Measurements from ENCODE around the gene GABBR2. TPM values are rescaled to one million over a fixed set of nuclear protein-coding genes. Genes with fewer than 3 reads are reported as not detected.

The GABBR2 gene
- polyA plus RNA-seq, 4 donors: 0.09 to 1.4 (median 0.71) TPM; not detected in 1

- WGBS, 3 donors: 57 to 77% (median 75%) methylated on average over 6 of the region's 6 CpGs
- FAIRE-seq: no peak
- H3K27ac ChIP-seq (ENCODE audit: low read depth in 1 of 3, low read length in 2 of 3): no peak overlapping the region
- no peaks in the 10 kb centered on the region for H3K4me1 ChIP-seq (ENCODE audit: control insufficient read depth in 3 of 3, insufficient read depth in 2 of 3, low read depth in 1 of 3, low read length in 2 of 3)
- DNase-seq: no peak
- no peaks in the 10 kb centered on the region for H3K36me3 ChIP-seq (ENCODE audit: control insufficient read depth in 3 of 3, insufficient read depth in 2 of 3, low read depth in 1 of 3, low read length in 3 of 3)
- H3K4me3 ChIP-seq (ENCODE audit: low read depth in 1 of 3, low read length in 3 of 3): no peak overlapping the region
- peaks cover 0 to 3% (median 0%) of the 10 kb centered on the region in 3 donors for H3K27me3 ChIP-seq (ENCODE audit: control insufficient read depth in 3 of 3, insufficient read depth in 3 of 3, low read length in 3 of 3)
- H3K9me3 ChIP-seq (ENCODE audit: control insufficient read depth in 2 of 2, insufficient read depth in 1 of 2, low read depth in 1 of 2, low read length in 1 of 2): peaks cover 0 to 16% of the 10 kb centered on the region in 2 donors
Measured at GRCh38 chr9:98363644-98364043, 345.1 kb downstream of the GABBR2 start.

DNA sequence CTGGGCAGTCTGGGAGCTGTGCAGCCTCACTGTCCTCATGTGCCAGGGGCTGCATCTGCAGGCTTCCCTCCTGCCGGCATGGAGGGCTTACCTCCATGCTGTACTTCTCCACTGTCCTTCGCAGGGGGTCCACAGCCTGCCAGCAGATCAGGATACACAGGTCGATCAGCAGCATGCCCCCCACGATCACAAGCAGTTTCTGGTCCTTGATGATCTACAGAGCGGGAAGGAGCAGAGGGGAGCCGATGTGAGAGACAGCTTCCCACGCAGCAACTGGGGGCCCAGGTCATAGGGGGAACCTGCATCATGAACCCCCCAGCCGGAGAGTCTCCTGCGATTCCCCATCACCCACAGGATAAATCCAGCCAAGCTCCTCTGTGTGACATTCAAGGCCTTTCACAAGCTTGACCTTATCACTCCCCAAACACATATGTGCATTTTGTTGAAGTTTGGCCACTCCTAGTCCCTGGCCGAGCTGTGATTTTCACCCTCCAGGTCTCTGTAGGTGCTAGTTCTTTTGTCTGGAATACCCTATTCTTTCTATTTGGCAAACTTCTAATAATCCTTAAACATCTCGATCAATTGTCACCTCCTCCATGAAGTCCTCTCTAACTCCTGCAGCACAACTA lies 346.0 kb downstream of the GABBR2 start:
- H3K36me3 ChIP-seq (ENCODE audit: control insufficient read depth in 3 of 3, insufficient read depth in 2 of 3, low read depth in 1 of 3, low read length in 3 of 3): no peaks in the 10 kb centered on the region
- no peak overlapping the region for H3K4me3 ChIP-seq (ENCODE audit: low read depth in 1 of 3, low read length in 3 of 3)
- FAIRE-seq: no peak
- H3K4me1 ChIP-seq (ENCODE audit: control insufficient read depth in 3 of 3, insufficient read depth in 2 of 3, low read depth in 1 of 3, low read length in 2 of 3): no peaks in the 10 kb centered on the region
- H3K9me3 ChIP-seq (ENCODE audit: control insufficient read depth in 2 of 2, insufficient read depth in 1 of 2, low read depth in 1 of 2, low read length in 1 of 2): peaks cover 0 to 16% of the 10 kb centered on the region in 2 donors
- no peak for DNase-seq
- 83 to 88% (median 87%) methylated on average over 11 of the region's 11 CpGs for WGBS, 3 donors
- no peak overlapping the region for H3K27ac ChIP-seq (ENCODE audit: low read depth in 1 of 3, low read length in 2 of 3)
- peaks cover 0 to 3% (median 0%) of the 10 kb centered on the region in 3 donors for H3K27me3 ChIP-seq (ENCODE audit: control insufficient read depth in 3 of 3, insufficient read depth in 3 of 3, low read length in 3 of 3)

- H3K9me3 ChIP-seq (ENCODE audit: control insufficient read depth in 2 of 2, insufficient read depth in 1 of 2, low read depth in 1 of 2, low read length in 1 of 2): peaks cover 0 to 16% of the 10 kb centered on the region in 2 donors
- no peaks in the 10 kb centered on the region for H3K36me3 ChIP-seq (ENCODE audit: control insufficient read depth in 3 of 3, insufficient read depth in 2 of 3, low read depth in 1 of 3, low read length in 3 of 3)
- DNase-seq (no peak), FAIRE-seq (no peak)
- no peak overlapping the region for H3K4me3 ChIP-seq (ENCODE audit: low read depth in 1 of 3, low read length in 3 of 3)
- H3K27me3 ChIP-seq (ENCODE audit: control insufficient read depth in 3 of 3, insufficient read depth in 3 of 3, low read length in 3 of 3): peaks cover 0 to 3% (median 0%) of the 10 kb centered on the region in 3 donors
- H3K27ac ChIP-seq (ENCODE audit: low read depth in 1 of 3, low read length in 2 of 3): no peak overlapping the region
- WGBS, 3 donors: 48 to 66% (median 61%) methylated on average over 3 of the region's 3 CpGs
- H3K4me1 ChIP-seq (ENCODE audit: control insufficient read depth in 3 of 3, insufficient read depth in 2 of 3, low read depth in 1 of 3, low read length in 2 of 3): no peaks in the 10 kb centered on the region
Measured at GRCh38 chr9:98361645-98362044, 347.1 kb downstream of the GABBR2 start.

GRCh38 chr9:98360176-98360708 lies 348.5 kb downstream of the GABBR2 start:
- DNase-seq (no peak), FAIRE-seq (no peak)
- Histone ChIP-seq H3K27me3 (ENCODE audit: control insufficient read depth in 3 of 3, insufficient read depth in 3 of 3, low read length in 3 of 3) (peaks cover 0 to 3% (median 0%) of the 10 kb centered on the region in 3 donors), H3K4me3 (ENCODE audit: low read depth in 1 of 3, low read length in 3 of 3) (no peak overlapping the region), H3K4me1 (ENCODE audit: control insufficient read depth in 3 of 3, insufficient read depth in 2 of 3, low read depth in 1 of 3, low read length in 2 of 3) (no peaks in the 10 kb centered on the region), H3K36me3 (ENCODE audit: control insufficient read depth in 3 of 3, insufficient read depth in 2 of 3, low read depth in 1 of 3, low read length in 3 of 3) (no peaks in the 10 kb centered on the region), H3K9me3 (ENCODE audit: control insufficient read depth in 2 of 2, insufficient read depth in 1 of 2, low read depth in 1 of 2, low read length in 1 of 2) (peaks cover 0 to 2% of the 10 kb centered on the region in 2 donors), H3K27ac (ENCODE audit: low read depth in 1 of 3, low read length in 2 of 3) (no peak overlapping the region)
- WGBS, 3 donors: 31 to 40% (median 33%) methylated on average over 2 of the region's 2 CpGs

- H3K9me3 ChIP-seq (ENCODE audit: control insufficient read depth in 2 of 2, insufficient read depth in 1 of 2, low read depth in 1 of 2, low read length in 1 of 2): no peaks in the 10 kb centered on the region
- H3K4me1 ChIP-seq (ENCODE audit: control insufficient read depth in 3 of 3, insufficient read depth in 2 of 3, low read depth in 1 of 3, low read length in 2 of 3): no peaks in the 10 kb centered on the region
- 75 to 80% (median 77%) methylated on average over 8 of the region's 8 CpGs for WGBS, 3 donors
- H3K27ac ChIP-seq (ENCODE audit: low read depth in 1 of 3, low read length in 2 of 3): no peak overlapping the region
- peaks cover 0 to 3% (median 0%) of the 10 kb centered on the region in 3 donors for H3K27me3 ChIP-seq (ENCODE audit: control insufficient read depth in 3 of 3, insufficient read depth in 3 of 3, low read length in 3 of 3)
- FAIRE-seq (no peak), DNase-seq (no peak)
- no peak overlapping the region for H3K4me3 ChIP-seq (ENCODE audit: low read depth in 1 of 3, low read length in 3 of 3)
- H3K36me3 ChIP-seq (ENCODE audit: control insufficient read depth in 3 of 3, insufficient read depth in 2 of 3, low read depth in 1 of 3, low read length in 3 of 3): no peaks in the 10 kb centered on the region
Measured at GRCh38 chr9:98359569-98359968, 349.2 kb downstream of the GABBR2 start.

GRCh38 chr9:98357921-98358535 lies 350.7 kb downstream of the GABBR2 start:
- Histone ChIP-seq H3K27me3 (ENCODE audit: control insufficient read depth in 3 of 3, insufficient read depth in 3 of 3, low read length in 3 of 3) (peaks cover 0 to 3% (median 0%) of the 10 kb centered on the region in 3 donors), H3K4me3 (ENCODE audit: low read depth in 1 of 3, low read length in 3 of 3) (no peak overlapping the region), H3K4me1 (ENCODE audit: control insufficient read depth in 3 of 3, insufficient read depth in 2 of 3, low read depth in 1 of 3, low read length in 2 of 3) (no peaks in the 10 kb centered on the region), H3K36me3 (ENCODE audit: control insufficient read depth in 3 of 3, insufficient read depth in 2 of 3, low read depth in 1 of 3, low read length in 3 of 3) (no peaks in the 10 kb centered on the region), H3K9me3 (ENCODE audit: control insufficient read depth in 2 of 2, insufficient read depth in 1 of 2, low read depth in 1 of 2, low read length in 1 of 2) (no peaks in the 10 kb centered on the region), H3K27ac (ENCODE audit: low read depth in 1 of 3, low read length in 2 of 3) (no peak overlapping the region)
- no peak for DNase-seq
- 79 to 87% (median 86%) methylated on average over 6 of the region's 6 CpGs for WGBS, 3 donors
- FAIRE-seq: no peak

DNA sequence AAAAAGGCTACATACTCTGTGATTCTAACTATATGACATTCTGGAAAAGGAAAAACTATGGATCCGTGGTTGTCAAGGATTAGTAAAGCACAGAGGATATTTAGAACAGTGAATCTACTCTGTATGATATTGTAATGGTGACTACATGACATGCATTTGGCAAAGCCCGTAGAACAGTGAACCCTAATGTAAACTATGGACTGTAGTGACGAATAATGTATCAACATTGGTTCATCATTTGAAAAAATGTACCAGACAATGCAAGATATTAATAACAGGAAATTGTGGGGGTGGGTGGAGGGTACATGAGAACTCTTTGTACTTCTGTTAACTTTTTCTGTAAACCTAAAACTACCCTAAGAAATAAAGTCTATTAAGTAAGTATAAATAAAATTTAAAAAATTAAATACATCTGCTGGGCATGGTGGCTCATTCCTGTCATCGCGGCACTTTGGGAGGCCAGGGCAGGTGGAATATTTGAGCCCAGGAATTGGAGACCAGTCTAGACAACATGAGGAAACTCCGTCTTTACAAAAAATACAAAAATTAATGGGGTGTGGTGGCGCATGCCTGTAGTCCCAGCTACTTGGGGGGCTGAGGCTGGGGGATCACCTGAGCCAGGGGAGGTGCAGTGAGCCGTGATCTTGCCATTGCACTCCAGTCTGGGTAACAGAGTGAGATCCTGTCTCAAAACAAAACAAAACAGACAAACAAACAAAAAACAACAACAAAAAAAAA lies 351.6 kb downstream of the GABBR2 start:
- H3K9me3 ChIP-seq (ENCODE audit: control insufficient read depth in 2 of 2, insufficient read depth in 1 of 2, low read depth in 1 of 2, low read length in 1 of 2): peaks cover 0 to 4% of the 10 kb centered on the region in 2 donors
- H3K4me3 ChIP-seq (ENCODE audit: low read depth in 1 of 3, low read length in 3 of 3): no peak overlapping the region
- no peaks in the 10 kb centered on the region for H3K4me1 ChIP-seq (ENCODE audit: control insufficient read depth in 3 of 3, insufficient read depth in 2 of 3, low read depth in 1 of 3, low read length in 2 of 3)
- H3K36me3 ChIP-seq (ENCODE audit: control insufficient read depth in 3 of 3, insufficient read depth in 2 of 3, low read depth in 1 of 3, low read length in 3 of 3): no peaks in the 10 kb centered on the region
- FAIRE-seq (no peak), DNase-seq (no peak)
- peaks cover 0 to 3% (median 0%) of the 10 kb centered on the region in 3 donors for H3K27me3 ChIP-seq (ENCODE audit: control insufficient read depth in 3 of 3, insufficient read depth in 3 of 3, low read length in 3 of 3)
- 77 to 88% (median 86%) methylated on average over 8 of the region's 8 CpGs for WGBS, 3 donors
- no peak overlapping the region for H3K27ac ChIP-seq (ENCODE audit: low read depth in 1 of 3, low read length in 2 of 3)

DNA sequence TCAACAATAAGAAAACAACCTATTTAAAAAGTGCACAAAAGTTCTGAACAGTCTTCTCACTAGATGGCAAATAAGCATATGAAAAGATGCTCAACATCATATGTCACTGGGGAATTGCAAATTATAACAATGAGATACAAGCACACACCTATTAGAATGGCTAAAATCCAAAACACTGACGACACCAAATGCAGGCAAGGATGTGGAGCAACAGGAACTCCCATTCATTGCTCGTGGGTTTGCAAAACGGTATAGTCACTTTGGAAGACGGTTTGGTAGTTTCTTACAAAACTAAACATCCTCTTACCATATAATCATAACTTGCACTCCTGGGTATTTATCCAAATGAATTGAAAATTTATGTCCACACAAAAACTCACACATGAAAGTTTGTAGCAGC lies 352.4 kb downstream of the GABBR2 start:
- Histone ChIP-seq H3K27me3 (ENCODE audit: control insufficient read depth in 3 of 3, insufficient read depth in 3 of 3, low read length in 3 of 3) (peaks cover 0 to 3% (median 0%) of the 10 kb centered on the region in 3 donors), H3K36me3 (ENCODE audit: control insufficient read depth in 3 of 3, insufficient read depth in 2 of 3, low read depth in 1 of 3, low read length in 3 of 3) (no peaks in the 10 kb centered on the region), H3K27ac (ENCODE audit: low read depth in 1 of 3, low read length in 2 of 3) (no peak overlapping the region), H3K4me3 (ENCODE audit: low read depth in 1 of 3, low read length in 3 of 3) (no peak overlapping the region), H3K4me1 (ENCODE audit: control insufficient read depth in 3 of 3, insufficient read depth in 2 of 3, low read depth in 1 of 3, low read length in 2 of 3) (no peaks in the 10 kb centered on the region), H3K9me3 (ENCODE audit: control insufficient read depth in 2 of 2, insufficient read depth in 1 of 2, low read depth in 1 of 2, low read length in 1 of 2) (peaks cover 0 to 6% of the 10 kb centered on the region in 2 donors)
- no peak for FAIRE-seq
- DNase-seq: no peak
- 79 to 92% (median 80%) methylated on average over 4 of the region's 4 CpGs for WGBS, 3 donors
